ENCODE measurements around the gene BATF.

DNA sequence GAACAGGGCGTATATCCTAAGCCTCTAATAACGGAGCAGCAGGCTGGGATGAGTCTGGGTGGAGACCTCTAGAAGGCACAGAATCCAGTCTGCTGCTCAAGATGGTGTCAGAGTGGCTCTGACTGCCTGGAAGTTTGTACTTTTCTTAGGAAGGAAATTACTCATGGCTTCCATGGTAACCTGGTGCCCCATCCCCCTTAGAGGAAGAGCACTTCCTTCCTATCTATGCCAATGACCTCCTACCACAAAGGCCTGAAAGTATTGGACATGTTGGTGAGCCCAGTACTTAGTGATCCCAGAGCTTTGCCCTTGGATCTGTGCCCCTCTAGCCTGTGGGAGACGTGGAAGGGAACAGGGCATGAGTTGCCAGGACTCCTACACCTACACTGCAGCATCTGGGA, 1.5 kb downstream of the BATF start:
- no peak for TF ChIP-seq ZBTB7A (tag by site-specific recombination; IDR thresholded peaks at IDR 0.05; ENCODE audit: low read depth)
- TF ChIP-seq, protein P1, sequence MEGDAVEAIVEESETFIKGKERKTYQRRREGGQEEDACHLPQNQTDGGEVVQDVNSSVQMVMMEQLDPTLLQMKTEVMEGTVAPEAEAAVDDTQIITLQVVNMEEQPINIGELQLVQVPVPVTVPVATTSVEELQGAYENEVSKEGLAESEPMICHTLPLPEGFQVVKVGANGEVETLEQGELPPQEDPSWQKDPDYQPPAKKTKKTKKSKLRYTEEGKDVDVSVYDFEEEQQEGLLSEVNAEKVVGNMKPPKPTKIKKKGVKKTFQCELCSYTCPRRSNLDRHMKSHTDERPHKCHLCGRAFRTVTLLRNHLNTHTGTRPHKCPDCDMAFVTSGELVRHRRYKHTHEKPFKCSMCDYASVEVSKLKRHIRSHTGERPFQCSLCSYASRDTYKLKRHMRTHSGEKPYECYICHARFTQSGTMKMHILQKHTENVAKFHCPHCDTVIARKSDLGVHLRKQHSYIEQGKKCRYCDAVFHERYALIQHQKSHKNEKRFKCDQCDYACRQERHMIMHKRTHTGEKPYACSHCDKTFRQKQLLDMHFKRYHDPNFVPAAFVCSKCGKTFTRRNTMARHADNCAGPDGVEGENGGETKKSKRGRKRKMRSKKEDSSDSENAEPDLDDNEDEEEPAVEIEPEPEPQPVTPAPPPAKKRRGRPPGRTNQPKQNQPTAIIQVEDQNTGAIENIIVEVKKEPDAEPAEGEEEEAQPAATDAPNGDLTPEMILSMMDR (tag by site-specific recombination; IDR thresholded peaks at IDR 0.05), result no peak
- no peak for TF ChIP-seq ZBTB26 (tag by site-specific recombination; optimal IDR thresholded peaks at IDR 0.05)
